ENCODE measurements around the gene MS4A1.
"Not testable (repeated sequence)": the region's sequence is repeated elsewhere in the genome, so short reads cannot be mapped to it uniquely, and the experiment has no call there.

MS4A1 gene

DNA sequence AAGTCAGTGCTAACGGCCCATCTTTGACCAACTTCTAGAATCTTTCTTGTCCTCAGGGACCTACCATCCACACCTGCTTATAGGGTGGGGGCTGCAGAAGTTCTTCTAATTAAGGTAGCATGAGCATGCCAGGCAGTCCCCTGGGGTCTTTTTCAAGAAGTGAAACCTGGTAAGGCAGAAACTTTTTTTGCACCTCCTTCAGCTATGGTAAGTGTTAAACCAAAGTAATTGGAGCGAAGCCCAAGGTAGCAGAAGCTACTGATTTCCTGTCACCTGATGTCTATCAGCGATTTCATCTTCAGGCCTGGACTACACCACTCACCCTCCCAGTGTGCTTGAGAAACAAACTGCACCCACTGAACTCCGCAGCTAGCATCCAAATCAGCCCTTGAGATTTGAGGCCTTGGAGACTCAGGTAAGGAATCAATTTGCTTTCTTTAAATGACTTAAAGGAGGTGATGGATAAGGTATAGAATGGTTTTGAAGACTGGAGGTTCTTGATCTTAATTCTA is at the start of gene MS4A1:
MS4A1 (plus strand) TSS at position 317 of the 512 bp plus-strand sequence. CDS start 6,528 bp downstream, outside the sequence.
- no peak for DNase-seq (ENCODE audit: low read depth, low spot score)

DNA sequence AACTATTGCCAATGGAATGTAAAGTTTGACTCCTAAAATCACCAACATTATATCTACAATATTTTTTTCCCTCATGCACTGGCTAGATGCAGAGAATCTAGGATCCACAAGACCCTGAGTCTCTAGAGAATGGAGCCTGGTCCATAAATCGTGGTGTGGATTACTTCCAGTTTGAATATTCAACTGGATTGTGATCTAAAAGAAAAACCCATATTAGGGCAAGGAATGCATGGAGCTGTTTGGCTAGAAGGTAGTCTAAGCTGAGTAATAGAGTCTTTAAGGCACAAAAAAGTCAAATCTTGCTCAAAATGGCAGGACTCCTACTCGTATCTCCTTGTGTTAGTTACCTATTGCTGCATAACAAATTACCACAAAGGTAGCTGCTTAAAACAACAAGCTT is 35.6 kb upstream of the MS4A1 start:
- no peak for DNase-seq (ENCODE audit: low read depth, low spot score)

DNA sequence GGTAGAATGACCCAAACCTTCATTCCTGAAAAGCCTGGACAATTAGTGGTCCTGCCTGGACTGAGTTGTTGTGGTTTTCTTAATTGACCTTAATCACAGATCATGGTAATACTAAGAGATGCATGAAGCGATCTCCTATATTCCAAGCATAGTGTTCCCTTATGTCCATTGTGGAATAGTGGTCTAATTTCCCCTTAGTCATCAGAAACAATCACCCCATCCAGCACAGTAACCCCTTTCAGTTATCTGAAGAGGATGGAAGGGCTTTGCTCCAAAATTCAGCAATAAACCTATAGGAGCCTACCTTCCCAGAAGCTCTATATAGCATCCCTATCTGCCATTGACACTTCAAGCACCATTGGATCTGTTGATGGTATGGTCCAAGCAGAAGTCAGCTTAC is 33.0 kb upstream of the MS4A1 start:
- DNase-seq (ENCODE audit: low read depth, low spot score): no peak

DNA sequence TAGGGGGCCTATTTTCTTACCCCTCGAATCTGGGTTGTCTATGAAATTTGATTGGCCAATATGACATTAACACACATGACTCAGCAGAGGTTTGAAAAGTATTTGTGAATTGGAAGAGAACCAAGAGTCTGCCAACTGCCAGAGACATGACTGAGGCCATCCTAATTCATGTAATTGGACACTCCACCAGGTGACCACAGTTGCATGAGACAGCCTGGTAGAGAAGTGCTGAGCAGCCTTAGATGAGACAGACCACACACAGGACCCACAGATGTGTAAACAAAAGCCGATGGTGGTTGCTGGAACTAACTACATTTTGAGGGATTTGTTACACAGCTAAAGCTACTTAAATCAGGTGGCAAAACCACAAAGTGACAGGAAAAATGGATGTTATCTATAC is 27.1 kb upstream of the MS4A1 start:
- no peak for DNase-seq (ENCODE audit: low read depth, low spot score)

DNA sequence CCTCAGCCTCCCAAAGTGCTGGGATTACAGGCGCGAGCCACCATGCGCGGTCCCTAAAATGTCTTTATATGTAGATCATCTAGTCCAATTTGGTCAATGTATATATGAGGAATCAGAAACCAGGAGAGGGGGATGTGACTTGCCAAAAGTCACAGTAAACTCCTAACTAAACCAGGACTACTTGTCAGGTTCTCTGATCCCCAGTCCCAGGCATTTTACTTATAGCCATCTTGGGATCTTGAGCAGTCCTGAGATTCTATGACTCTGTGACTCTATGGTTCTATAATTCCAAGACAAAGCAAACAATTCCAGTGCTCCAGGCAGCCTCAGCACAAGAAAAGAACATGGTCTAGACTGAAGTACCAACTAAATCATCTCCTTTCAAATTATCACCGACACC is 26.4 kb upstream of the MS4A1 start, which contains the start of gene MS4A5:
MS4A5 (plus strand) TSS at position 301 of the 400 bp plus-strand sequence. CDS start 103 bp downstream, outside the sequence.
- no peak for DNase-seq (ENCODE audit: low read depth, low spot score)

DNA sequence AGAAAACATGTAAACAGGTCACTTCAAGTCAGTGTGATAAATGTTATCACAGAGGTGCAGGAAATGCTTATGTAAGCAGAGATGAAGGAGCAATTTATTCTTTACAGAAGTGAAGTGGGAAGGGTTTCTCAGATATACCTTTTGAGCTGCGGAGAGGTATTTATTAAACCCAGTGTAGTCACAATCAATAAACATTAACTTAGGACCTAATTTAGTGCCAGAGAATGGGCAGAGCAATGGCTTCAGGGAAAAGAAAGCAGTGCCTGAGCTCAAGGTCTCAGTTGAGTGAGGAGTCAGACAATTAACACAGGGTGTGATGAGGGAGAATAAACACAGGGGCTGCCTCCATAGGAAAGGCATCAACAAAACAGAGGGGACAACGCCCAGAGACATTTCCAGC is 24.4 kb upstream of the MS4A1 start:
- no peak for DNase-seq (ENCODE audit: low read depth, low spot score)

DNA sequence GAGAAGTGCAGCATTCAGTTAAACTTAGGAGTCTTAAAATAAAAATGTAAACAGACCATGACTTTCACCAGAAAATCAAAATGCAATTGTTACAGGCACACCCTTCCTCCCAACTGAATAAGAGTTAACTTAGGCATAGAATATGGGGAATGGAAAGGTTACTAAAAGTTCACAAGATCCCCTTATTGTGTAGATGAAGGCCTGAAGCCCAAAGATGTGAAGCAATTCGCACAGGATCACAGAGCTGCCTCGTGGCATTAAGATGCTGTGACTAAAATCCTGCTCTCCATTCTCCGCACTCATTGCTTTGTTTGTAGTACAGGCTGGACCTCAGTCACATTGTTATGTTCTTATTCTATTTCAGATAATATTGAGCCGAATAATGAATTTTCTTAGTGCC is 22.2 kb upstream of the MS4A1 start:
- DNase-seq (ENCODE audit: low read depth, low spot score): no peak

DNA sequence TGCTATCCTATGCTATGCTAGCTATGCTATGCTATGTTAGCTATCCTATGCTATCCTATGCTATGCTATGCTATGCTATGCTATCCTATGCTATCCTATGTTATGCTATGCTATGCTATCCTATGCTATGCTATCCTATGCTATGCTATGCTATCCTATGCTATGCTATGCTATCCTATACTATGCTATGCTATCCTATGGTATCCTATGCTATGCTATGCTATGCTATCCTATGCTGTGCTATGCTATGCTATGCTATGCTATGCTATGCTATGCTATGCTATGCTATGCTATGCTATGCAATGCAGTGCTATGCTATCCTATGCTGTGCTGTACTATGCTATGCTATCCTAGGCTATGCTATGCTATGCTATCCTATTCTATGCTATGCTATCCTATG is 8.6 kb upstream of the MS4A1 start:
- no peak for DNase-seq (ENCODE audit: low read depth, low spot score)

DNA sequence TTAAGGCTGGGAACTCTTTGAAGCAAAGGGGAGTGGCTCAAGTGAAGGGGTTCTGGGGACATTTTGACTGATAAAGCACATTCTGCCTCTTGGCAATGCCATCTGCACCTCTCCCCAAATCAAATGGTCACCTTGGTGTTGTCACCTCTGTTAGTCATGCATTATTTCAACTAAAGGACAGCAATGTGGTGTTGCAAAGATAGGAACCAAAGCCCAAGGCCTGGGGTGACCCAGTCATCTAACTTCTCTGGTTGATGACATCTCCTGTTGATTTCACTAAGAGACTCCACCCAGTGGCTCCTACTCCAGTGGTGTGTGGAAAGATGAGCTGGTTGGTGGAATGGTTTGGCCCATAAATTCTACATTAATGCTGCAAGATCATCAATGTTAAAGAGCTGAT is 7.8 kb upstream of the MS4A1 start:
- DNase-seq (ENCODE audit: low read depth, low spot score): no peak

DNA sequence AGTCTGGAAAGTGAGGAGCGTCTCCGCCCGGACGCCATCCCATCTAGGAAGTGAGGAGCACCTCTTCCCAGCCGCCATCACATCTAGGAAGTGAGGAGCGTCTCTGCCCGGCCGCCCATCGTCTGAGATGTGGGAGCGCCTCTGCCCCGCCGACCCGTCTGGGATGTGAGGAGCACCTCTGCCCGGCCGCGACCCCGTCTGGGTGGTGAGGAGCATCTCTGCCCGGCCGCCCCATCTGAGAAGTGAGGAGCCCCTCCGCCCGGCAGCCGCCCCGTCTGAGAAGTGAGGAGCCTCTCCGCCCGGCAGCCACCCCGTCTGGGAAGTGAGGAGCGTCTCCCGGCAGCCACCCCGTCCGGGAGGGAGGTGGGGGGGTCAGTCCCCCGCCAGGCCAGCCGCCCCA is 4.5 kb upstream of the MS4A1 start:
- DNase-seq (ENCODE audit: low read depth, low spot score): not testable (repeated sequence)

DNA sequence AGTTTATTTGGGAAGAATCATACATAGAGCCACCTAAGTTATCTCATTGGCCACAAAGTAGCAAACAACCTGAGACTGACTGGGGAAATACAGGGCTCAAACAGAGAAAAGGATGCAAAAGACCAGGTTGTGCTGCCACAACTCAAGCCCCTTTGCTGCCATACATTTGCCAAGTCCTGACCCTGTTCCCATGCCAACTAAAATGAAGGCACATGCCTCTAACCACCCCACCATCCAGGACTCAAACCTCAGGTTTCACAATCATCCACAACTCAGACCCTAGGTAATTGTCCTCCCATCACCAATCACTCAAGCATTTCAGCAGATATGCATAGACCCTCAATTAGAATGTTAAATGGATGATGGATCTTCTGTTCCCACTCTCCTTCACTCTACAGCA is 1.4 kb upstream of the MS4A1 start:
- DNase-seq (ENCODE audit: low read depth, low spot score): no peak

DNA sequence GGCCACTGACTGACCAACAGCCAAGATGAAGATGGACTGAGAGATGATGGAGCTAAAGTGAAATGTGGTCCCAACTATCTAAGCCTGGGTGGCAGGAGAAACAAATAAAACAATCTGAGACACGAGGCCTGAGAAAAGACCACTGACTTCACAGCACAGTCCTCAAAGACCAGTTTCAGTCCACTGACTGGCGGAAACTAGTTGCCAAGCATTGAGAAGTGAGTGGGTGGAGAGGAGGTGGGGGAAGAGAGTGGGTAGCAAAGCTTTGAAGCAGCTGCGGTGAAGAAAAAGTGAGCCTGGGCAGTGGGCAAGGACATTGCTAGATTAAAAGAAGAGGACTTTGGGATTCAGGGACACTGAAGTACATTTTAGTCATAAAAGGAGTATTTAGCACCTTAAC is 1.9 kb downstream of the MS4A1 start:
- no peak for DNase-seq (ENCODE audit: low read depth, low spot score)

DNA sequence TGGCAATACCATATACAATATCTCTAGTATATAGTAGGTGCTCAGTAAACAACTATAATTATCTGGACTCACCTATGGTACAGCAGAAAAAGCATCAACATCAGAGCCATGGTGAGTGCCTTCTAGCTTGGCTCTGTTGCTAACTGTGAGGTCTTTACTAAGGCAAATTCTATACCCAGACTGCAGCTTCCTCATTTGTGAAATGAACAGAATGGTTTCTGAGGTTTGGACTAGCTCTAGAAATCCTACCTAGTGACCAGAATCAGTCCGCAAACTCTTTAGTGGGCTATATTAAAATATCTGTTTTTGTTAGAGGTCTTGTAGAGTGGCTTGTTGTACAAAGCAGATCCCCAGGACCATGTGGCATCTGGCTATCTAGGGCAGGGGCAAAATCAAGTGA is 3.7 kb downstream of the MS4A1 start:
- DNase-seq (ENCODE audit: low read depth, low spot score): no peak

DNA sequence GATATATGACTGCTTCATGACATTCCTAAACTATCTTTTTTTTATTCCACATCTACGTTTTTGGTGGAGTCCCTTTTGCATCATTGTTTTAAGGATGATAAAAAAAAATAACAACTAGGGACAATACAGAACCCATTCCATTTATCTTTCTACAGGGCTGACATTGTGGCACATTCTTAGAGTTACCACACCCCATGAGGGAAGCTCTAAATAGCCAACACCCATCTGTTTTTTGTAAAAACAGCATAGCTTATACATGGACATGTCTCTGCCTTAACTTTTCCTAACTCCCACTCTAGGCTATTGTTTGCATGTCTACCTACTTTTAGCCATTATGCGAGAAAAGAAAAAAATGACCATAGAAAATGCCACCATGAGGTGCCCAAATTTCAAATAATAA is 13.2 kb downstream of the MS4A1 start:
- DNase-seq (ENCODE audit: low read depth, low spot score): no peak

DNA sequence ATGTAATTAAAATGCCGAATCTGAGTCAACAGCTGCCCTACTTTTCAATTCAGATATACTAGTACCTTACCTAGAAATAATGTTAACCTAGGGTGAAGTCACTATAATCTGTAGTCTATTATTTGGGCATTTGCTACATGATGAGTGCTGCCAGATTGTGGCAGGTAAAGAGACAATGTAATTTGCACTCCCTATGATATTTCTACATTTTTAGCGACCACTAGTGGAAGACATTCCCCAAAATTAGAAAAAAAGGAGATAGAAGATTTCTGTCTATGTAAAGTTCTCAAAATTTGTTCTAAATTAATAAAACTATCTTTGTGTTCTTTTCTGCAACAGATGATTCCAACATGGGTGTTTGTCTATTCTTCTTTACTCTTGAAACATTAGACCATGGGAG is 14.1 kb downstream of the MS4A1 start:
- no peak for DNase-seq (ENCODE audit: low read depth, low spot score)

DNA sequence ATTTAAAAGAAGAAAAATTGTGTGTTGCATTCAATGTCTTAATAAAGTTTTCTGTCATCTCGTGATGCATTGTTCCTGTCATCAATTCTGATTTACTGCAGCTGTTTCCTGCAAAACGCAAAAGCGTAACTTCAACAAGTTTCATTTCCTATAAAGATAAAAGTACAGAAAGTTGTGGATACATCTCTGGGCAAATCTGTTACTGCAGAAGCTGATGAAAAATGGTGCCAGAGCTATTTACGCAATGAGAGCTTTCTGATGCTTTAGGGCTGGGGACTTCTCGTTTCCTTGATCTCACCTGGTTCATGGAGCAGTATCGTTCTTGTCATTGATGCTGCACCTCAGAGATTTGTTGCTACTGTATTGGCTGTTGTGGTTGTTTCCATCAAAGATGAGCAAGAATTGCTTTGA is 21.4 kb downstream of the MS4A1 start:
- DNase-seq (ENCODE audit: low read depth, low spot score): no peak

DNA sequence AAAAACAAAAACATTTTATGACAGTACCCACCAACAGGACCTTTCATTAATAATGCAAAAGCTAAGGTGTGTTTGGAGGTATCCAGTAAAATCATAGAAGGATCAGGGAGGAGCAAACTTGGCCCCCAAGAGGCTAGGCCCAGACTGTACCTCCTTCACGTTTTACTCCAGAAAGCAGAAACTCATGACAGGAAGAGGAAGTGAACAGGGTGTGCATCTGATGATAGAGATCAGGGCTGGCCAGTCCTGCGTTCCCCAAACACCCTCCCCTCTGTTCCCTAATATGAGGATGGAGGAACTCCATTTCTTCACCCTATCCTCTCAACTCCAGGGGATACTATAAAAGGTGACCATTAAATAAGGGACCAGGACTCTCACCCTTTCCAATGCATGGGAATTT is 26.7 kb downstream of the MS4A1 start:
- no peak for DNase-seq (ENCODE audit: low read depth, low spot score)

DNA sequence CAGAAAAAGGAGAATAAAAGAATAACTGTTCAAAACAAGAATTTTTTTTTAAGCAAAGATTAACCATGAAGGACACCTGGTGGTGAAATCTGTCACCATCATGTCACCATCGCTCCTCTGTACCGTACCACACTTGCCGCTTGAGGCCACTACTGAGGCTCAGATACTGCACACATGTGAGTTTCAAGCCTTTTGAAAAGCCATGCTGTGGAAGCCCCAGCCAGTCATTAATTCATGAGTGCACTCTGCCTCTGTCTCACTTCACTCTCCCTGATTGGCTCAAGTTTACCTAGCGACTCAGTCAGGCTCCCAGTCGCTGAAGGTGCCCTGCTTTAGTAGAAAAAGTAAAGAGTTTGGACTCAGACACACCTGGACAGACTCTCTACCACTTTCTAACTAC is 30.3 kb downstream of the MS4A1 start:
- no peak for DNase-seq (ENCODE audit: low read depth, low spot score)

DNA sequence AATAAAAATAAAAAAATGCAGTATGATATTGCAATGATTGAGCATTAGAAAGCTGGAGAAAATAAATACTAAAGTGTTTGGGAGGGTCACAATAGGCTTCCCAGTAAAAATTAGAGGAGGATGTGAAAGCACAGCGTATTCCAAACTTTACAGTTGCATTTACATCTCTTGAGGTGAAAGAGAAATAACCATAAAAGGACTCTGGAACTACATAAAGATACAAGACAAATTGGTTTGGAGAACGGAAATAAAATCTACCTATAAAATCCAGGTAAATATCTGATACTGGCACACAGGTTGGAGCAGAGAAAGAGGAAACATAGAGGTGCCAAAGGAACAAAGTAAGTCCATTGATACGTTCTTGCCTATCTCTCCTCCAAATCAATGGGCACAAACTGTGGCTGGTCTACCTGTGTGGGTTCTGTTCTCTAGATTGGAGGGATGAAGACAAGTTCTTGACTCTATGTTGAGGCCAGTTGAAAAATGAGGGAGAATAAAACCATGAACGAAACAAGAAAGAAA is 36.9 kb downstream of the MS4A1 start, which contains the start of gene MS4A12:
MS4A12 (plus strand) TSS at position 291 of the 522 bp plus-strand sequence. CDS start 4,541 bp downstream, outside the sequence.
- DNase-seq (ENCODE audit: low read depth, low spot score): no peak

DNA sequence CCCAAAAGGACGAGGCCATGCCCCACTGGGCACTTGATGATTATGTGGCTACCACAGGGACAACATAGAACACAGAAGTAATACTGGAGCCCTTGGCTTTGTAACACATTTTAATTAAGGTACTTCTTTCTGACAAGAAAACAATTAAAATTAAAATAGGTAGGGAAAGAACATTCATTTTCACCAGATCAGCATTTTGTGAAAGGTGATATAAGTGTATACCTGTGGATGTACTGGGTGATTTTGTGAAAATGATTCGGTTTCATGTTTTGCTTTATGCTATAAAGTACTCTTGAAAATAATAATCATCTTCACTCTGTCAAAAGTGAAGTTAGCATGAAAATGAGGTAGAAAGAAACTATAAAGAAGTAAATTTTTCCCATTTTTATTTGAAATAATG is 37.8 kb downstream of the MS4A1 start:
- no peak for DNase-seq (ENCODE audit: low read depth, low spot score)

DNA sequence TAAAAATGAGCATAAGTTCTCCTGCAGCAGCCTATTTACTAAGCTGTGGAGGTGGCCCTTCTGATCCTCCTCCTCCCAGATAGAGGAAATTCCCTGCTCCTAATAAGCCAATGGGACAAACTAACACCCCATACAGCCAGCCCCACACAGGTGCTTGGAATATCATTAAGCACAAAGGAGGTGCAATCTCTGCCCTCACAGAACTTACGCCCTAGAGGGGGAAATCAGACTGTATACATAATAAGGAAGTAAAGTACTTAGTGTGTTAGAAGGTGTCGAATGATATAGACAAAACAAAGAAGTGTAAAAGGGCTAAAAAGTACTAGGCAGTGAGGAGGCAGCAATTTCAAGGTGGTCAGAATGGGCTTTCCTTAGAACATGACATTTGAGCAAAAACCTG is 42.8 kb downstream of the MS4A1 start:
- no peak for DNase-seq (ENCODE audit: low read depth, low spot score)

DNA sequence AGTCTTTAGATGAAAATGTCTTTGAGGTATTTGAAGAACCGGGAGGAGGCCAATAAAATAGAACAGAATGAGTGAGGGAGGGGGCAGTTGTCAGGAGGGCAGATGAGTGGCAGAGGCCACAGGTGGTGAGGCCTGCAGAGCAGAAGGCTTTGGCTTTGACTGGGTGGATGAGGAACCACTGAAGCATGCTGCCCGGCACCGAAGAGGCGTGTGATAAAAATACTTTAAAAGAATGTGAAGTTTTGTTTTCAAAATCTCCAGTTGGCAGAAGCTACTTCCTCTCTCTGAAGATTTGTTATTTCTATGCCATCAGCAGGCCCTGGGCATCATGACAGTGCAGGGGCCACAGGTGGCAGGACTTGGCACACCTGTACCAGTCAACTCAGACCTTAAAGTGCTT is 43.2 kb downstream of the MS4A1 start:
- no peak for DNase-seq (ENCODE audit: low read depth, low spot score)

DNA sequence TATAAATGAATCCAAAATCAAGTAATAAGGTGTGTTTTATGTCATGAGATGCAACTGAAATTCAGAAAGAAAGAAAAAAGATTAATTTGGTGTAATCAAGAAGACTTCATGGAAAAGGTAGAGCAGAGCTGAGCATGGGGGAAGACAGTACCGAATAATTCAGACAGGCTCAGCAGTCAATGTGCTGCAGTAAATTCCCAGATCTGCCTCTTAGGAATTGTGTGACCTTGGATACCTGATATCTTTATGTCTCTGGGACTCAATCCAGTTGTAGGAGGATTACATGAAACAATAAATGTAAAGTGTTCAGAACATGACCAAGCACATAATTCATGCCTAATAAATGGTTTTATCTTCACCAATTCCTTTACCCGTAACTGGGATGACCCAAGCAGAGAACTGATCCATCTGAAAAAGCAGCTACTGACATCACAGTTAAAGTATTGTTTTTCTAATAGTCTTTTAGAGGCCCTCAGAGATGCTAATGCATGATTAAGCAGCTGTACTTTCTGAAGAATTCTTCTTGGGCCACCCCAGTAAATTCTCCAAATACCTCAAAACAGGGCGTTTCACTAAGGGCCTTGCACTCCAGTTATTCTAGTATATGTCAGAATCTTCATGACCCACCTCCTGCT is 44.7 kb downstream of the MS4A1 start:
- no peak for DNase-seq (ENCODE audit: low read depth, low spot score)

Measured in activated CD4-positive, CD25-positive, alpha-beta regulatory T cell treated with anti-CD3 and anti-CD28 coated beads, Interleukin-2, amount 50 U/mL, for 16 hours (primary cell).